HG03060 (cell line): Measurements from ENCODE around the gene GFRA4.

Experiments used
- ATAC-seq: cut with Tn5 transposase; IDR thresholded peaks from one replicate; pipeline ENCODE4 v1.9.1; 2021; ENCODE audit warnings: low read depth, moderate number of reproducible peaks; ENCODE audit not compliant: unreplicated experiment

The GFRA4 gene

DNA sequence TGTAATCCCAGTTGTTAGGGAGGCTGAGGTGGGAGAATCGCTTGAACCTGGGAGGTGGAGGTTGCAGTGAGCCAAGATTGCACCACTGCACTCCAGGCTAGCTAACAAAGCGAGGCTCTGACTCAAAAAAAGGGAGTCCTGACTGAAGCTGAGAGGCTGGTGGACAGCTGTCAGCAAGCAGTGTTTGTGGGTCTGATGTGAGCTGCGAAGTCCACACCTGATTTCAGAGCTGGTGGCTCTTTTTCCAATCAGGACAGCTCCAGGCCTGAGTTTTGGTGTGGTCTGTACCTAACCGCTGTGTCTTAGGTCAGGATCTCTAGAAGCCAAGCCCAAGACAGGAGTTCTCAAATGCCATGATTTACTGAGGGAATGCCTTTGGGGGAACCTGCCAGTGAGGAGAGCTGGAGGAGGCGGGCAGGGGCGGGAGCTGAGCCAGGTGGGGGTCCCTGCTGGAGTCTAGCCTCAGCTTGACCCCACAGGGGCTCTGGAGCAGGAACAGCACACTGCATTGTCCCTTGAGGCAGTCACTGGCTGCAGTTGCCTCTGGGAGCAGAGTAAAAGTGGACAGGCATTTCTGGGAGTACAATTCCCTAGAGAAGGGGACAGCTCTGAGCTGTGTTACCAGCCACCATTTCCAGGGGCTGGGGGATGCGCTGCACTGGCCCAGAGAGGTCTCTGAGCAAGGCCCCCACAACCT, 5.0 kb downstream of the GFRA4 start:
- ATAC-seq: no peak

DNA sequence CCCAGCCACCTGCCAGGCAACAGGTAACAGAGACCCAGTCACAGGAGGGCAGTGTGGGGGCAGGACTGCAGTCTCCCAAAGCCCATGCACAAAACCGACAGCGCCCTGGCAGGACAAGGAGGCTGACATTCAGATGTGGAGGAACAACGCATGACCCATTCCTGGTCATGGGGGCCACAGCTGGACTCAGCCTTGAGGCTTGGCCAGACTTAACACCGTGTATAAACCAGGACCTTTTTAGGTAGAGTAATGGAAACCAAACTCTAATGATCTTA, 8.1 kb downstream of the GFRA4 start:
- no peak for ATAC-seq

DNA sequence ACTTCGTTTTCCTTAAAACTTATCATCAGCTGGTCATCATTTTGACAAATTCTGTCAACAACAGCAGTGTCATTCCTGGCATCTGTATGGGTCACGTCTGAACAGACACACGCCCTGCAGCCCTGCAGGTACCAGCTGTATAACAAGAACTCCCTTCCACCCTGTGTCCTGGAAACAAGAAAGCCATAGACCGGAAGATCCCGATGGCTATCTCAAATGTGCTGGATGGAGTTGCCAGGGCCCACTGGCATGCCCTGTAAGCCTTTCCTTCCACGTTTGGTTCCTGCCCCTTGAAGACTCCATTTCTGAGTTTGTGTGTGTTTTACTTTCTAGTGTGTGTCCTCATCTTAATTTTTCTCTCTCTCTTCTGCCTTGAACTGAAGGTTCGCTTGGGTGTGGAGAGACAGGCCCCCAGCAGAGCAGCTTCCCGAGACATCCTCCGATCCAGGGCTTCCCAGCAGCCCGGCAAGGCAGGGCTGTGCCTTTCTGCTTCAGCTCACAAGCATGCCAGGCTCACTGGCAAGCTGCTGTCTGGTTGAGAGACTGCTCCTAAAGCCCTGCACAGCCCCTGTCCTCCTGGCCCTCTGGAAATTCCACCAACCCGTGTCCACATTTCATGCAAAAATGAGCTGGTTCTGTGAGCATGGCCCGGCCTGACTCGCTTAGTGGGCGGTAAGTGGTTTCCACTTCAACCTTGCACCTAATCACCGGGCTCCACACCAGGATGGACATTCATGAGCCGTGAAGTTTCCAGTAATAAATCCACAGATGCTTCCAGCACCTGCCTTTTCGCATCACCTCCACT, 8.7 kb downstream of the GFRA4 start:
- ATAC-seq: no peak

DNA sequence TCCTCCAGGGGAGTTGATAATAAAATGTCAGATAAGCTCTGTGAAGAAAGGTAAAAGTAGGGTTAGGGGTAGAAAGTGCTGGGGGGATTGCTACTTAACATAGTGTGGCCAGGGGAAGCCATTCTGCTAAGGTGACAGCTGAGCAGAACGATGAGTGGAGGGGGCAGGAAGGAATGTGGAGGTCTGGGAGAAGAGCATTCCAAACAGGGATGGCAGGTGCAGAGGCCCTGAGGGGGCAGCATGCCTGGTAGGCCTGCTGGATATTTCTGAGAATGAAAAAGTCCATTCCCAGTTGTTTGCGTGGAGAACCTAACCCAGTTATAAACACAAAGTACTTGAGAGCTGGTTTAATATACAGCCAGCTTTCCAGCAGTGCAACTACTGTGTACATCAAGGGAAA, 9.3 kb downstream of the GFRA4 start:
- ATAC-seq: no peak

DNA sequence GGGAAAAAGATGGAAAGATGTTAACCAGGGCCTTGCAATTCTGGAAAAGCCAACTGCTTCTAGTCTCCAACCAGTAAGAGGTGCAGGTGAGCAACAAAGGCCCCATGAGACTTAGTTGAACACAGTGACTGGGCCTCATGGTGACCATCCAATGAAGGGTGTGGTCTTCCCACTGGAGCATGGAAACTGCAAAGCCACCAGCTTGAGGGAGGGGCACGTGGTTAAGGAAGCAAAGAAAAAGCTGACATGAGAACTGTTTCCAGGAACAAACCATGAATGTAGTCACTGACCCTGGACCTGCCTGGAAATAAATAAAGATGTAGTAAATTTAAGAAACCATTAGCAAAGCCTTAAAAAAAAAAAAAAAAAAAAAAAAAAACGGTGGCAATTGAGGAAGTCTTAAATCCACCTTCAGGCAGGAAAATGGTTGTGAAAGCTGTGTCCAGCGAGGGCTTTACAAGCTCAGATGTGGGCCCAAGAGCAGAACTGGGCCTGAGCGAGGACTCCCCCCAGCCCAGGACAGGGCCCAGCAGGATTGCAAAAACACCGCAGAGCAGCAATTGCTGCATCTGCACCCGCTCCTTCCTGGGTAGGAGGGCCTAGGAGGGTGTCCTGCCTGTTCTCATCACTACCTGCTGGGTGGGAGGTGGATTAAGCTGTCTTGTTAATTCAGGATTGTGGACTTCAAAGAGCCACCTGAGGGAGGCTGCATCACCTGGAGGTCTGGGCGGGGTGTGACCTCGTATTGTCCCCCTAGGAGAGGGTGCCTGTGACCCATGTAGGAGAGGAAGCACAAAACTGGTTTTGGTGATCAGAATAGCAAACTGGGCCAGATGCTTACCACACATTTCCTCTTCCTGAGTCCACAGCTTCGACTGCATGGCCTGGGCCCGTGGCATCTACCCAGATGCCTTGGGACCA, 10.3 kb downstream of the GFRA4 start:
- no peak for ATAC-seq

DNA sequence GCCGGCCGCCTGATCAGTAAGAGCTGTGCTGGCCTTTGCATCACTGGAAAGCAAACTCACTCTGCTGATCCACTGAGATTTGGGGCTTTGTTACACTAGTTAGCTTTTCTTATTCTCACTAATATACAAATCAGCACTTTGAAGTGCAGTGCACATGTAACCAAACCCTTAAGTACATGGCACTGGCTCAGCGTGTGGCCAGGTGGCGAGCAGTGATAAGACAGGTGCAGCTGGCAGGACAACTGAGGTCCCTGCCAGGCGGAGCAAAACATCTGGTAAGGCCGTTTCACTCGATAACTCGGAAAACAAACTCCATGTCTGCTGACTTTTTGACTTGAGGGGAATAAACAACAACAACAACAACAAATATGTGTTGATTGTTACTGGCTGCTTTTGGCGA, 11.0 kb downstream of the GFRA4 start:
- no peak for ATAC-seq

DNA sequence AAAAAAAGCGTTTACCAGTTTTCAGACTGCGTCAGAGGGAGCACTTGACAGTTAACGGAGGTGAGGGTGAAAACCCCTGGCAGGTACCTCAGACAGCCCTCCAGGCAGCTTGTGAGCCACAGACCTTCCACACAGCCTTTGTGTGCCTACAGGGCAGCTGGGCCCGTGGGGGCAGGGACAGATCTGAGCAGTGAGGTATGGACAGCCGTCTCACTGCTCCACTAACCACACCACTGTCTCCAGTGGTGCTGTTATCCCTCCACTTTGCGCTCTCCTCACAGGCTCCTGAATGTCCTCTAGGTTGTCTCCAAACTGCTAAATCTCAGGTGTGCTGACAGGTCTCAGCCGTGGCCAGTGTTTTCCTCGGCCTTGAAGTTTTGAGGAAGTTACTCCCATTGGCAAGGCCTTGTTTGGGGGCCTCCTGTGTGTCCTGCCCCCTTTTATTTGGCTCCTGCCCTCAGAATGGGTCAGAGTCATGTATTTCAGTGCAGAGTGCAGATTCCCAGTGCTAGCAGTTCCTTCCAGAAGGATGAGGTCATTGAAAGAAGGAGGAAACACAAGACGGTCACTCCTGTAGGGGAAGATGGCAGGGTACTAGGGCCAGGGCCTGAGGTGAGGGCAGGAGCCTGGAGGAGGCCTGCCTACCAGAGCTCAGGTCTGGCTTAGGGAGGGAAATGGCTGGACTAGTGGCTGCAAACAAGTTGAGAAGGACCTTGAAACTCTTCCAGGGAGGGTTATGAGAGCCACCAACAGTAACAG, 11.8 kb downstream of the GFRA4 start:
- ATAC-seq: no peak

DNA sequence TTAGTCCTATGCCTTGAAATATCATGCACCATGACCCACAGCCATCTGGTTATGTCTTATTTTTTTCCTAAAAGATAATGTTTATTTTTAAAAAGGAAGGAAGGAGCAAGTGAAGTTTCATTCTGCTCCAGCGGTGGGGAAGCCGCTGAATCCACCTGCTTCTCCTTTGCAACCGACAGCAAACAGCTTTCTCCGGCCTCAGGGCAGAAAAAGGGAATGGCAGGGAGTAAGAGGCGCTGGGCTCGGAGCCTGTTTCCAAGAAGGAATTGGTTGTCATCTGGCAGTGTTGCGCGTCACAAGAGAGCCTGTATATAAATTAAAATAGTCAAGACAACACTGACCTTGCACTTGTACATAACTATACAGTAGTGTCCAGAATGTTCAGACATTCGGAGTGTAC, 14.2 kb downstream of the GFRA4 start:
- no peak for ATAC-seq

DNA sequence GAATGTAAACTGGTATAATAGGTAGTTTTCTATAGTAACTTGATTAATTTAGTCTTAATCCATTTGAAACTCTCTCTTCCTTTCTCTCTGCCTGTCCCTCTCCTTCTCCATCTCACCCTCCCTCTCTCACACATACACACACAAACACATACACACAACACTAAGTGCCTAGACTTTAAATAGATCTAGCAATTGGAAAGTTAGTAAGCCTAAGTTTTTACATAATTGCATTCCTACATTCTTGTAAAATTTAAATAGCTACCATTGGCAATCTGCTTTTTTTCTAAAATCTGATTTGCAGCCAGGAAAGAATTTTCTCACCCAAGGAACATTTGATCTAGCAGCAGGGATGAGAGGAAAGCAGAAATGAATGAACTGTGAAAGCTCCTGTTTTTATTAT, 15.7 kb downstream of the GFRA4 start:
- ATAC-seq: no peak

DNA sequence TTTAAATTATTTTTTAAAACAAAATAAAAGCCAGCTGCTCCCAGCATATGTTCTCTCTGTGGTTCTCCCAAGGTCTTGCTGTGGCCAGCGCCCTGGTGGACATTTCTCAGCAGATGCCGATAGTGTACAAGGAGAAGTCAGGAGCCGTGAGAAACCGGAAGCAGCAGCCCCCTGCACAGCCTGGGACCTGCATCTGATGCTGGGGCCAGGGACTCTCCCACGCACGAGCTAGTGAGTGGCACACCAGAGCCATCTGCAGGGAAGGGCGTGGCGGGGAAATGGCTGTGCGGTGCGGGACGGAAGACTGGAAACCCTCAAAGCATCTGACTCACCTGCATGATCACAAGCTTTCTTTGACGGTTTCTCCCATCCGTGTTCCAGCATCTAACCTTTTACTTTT, 16.5 kb downstream of the GFRA4 start:
- ATAC-seq: no peak

DNA sequence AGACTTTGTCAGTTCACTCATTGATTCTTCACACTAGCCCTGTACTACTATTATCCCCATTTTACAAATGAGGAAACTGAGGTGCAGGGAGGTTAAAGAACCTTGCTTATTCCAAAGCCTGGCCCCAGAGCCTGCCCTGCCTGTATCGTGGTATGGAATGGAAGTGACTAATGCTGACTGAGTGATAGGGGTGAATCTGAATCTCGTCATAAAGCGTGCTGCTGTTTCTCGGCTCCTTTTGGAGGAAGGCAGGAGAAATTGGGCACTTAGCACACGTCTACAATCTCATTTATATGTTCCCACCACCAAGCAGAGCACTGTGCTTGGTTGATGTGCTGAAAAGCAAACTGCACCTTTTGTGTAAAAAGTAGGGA, 17.1 kb downstream of the GFRA4 start:
- no peak for ATAC-seq

DNA sequence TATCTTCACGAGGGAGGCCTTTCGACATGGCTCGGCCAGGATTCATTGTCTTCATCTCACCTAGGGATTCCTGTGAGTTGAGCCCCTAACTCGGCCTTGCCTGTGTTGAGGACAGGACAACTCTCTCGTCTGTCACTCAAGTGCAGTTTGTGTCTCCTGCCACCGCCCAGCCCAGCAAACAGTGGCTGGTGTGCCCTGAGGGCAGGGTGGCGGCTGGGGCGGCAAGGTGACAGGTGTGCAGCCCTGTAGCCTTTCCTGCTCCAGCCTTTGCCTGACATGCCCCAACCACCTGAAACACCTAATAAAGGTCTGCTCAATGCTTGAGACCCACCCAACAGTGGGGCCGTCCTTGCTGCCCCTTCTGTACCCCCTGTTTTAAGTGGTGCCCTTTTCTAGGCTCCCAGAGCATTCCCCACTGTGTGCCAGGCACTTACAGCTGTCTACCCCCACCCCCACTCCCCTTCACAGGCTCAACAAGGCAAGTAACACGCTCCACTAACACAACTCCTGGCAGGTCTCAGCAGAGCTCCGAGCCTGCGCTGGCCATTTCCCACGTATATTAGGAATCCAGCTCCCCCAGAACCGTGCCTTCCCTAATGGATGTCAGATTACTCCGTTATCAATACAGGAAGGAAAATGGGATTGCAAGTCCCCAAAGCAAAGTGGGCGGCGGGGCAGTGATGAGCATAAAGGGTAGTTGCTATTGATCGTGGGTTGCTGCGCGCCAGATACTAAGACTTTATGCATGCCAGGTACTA, 17.7 kb downstream of the GFRA4 start:
- no peak for ATAC-seq

DNA sequence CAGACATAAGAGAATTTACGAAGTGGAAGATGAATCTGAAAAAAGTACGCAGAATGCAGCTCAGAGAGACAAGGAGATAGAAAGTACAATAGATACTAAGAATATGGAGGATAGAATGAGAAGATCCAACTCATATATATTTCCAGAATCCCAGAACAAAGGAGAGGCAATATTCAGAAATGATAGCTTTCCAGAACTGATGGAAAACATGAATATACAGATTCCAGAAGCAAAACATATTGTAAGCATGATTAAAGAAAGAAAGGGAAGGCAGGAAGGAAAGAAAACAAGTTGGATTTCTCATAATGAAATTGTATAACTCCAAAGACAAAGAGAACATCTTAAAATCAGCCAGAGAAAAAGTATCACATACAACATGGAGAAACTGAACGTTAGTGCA, 22.9 kb downstream of the GFRA4 start:
- no peak for ATAC-seq

DNA sequence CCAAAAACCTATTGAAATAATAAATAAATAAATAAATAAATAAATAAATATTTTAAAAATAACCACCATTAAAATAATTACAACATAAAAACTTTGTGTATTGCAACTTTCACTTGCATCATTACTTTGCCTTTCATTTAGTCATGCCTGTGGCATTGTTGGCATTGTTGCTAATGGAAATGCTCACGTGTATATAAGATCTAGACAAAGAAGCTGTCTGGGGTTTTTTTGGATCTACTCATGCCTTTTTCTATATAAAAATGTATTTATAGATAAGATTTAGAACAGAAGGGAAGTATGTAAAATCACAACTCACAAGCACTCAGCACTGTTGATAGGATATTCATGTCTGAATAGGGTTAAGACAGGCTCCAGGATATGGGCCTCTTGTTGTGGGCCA, 27.9 kb downstream of the GFRA4 start:
- ATAC-seq: no peak

DNA sequence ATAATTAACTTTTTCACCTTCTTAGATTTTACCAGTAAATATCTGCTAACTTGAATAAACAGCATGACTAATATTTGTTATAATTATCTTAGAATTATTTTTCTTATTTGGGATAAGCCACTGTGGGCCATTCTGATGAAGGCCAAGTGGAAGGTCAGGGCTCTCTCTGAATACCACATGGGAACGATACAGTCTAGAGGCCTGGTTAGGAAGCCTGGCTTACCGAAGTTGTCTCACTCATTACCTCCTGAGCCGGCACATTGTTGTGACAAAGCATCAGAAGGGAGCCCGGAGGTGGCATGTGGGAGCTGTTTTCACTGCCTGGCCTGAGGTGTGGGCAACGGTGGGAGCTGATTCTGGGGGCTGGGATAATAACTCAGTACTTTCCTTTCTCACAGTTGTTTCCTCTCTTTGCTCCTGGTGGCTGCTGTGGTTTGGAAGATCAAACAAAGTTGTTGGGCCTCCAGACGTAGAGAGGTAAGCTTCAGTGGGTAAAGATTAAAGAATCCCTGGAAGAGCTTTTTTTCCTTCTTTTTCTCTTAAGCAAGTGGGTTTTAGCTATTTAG, 29.2 kb downstream of the GFRA4 start:
- ATAC-seq: no peak

DNA sequence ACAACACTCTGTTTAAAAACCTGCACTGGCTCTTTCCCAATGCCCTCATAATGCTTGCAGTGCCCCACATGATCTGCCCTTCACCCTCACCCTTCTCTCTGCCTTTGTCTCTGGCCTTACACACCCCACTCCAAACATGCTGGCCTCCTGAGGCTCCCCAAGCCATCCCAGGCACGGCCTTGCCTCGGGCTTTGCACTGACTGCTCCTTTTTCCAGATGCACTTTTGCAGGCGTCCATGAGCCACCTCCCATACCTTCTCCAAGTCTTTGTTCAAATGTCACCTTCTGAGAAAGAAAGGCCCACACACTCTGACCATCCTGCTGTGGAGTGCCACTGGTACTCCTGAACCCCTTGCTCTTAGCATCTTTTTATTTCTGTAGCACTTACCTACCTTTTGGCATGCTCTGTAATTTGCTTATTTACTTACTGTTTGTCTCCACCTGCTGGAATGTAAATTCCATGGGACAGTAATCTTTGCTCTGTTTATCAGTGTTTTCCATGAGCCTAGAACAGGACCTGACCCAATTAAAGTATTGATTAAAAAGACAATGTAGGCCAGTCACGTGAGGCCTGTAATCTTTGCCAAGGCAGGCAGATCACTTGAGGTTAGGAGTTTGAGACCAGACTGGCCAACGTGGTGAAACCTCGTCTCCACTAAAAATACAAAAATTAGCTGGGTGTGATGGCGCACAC, 30.7 kb downstream of the GFRA4 start:
- ATAC-seq: no peak

DNA sequence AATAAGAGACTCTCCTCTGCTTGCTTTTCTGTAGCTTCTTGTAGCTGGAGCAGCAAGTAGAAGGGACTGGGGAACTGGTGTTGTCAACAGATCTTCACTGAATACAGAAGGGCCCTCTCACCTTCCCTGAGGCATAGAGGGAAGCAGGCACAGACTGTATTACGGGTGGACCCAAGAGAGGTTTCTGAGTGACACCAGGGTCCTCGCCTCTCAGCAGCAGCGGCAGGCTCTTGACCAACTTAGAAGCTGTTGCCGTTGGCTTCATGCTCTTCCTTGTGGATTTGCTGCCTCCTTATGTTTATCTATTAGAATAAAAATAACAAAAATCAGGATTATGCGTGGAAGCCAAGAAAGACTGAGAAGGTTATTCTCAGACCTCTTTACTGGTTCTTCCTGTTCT, 31.7 kb downstream of the GFRA4 start:
- ATAC-seq: no peak

DNA sequence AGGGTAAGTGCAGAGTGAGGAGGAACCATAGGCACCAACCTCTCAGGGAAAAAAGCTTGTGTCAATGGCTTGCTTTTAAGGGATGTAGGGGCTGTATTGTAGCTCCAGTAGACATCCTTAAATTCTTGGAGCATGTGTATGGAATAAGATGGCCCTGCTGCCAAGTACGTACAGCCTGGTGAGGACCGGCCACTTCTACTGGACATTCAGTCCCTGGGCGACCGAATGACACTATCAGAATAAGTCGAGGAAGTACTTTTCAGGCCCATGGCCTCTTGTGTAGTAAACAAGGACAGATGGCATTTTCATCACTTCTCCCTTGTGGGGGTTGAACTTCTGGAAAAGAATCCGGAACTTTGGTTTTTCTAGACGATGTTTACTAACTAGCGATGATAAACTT, 32.8 kb downstream of the GFRA4 start:
- ATAC-seq: no peak

DNA sequence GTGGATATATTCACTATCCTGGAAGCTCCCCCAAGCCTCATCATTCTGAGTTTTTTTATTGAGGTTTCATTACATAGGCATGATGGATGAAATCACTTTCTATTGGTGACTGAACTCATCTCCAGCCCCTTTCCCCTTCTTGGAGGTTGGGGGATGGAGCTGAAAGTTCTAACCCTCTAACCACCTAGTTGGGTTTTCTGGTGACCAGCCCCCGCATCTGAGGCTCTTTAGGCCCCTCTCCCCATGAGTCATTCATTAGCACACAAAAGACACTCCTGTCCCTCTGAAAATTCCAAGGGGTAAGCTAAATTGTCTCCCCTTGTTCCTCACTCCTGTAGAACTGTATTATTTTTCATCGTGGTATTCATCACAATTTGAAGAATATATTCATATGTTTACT, 33.3 kb downstream of the GFRA4 start:
- ATAC-seq: no peak
